Liver (tissue), 9 donors: Measurements from ENCODE around the gene RALGAPA2. TPM values are rescaled to one million over a fixed set of nuclear protein-coding genes. Genes with fewer than 3 reads are reported as not detected.

Source experiments
- DNase-seq: peaks from one replicate; pipeline ENCODE4 v3.0.0-alpha.2; 2017; ENCODE audit warnings: low spot score
- H3K27ac ChIP-seq, 2 donors: one replicate each; pipeline ENCODE4 v1.7.0; 2013; ENCODE audit warnings: inconsistent platforms in 2 of 2, low read length in 2 of 2, control low read depth in 1 of 2, low read depth in 1 of 2, mild to moderate bottlenecking in 1 of 2
- H3K27me3 ChIP-seq, 4 donors: one replicate each; pipeline versions ENCODE4 v1.6.1 to v1.7.0; 2013; ENCODE audit warnings: low read length in 3 of 4, inconsistent platforms in 1 of 4, mild to moderate bottlenecking in 1 of 4, moderate library complexity in 1 of 4; ENCODE audit not compliant: control insufficient read depth in 4 of 4, insufficient read depth in 4 of 4
- H3K36me3 ChIP-seq, 4 donors: one replicate each; pipeline versions ENCODE4 v1.6.1 to v1.7.0; 2013; ENCODE audit warnings: low read length in 3 of 4, mild to moderate bottlenecking in 3 of 4, low read depth in 1 of 4, moderate library complexity in 1 of 4; ENCODE audit not compliant: control insufficient read depth in 4 of 4, insufficient read depth in 3 of 4
- H3K4me1 ChIP-seq, 4 donors: one replicate each; pipeline versions ENCODE4 v1.6.1 to v1.7.0; 2013; ENCODE audit warnings: low read length in 3 of 4, mild to moderate bottlenecking in 3 of 4, moderate library complexity in 1 of 4; ENCODE audit not compliant: control insufficient read depth in 4 of 4, insufficient read depth in 4 of 4
- H3K4me3 ChIP-seq, 3 donors: one replicate each; pipeline versions ENCODE4 v1.6.1 to v1.7.0; 2013; ENCODE audit warnings: low read length in 3 of 3, control low read depth in 1 of 3, low read depth in 1 of 3, mild to moderate bottlenecking in 1 of 3
- H3K9ac ChIP-seq, 2 donors: one replicate each; pipeline ENCODE4 v1.7.0; 2013; ENCODE audit warnings: low read length in 2 of 2, mild to moderate bottlenecking in 2 of 2, moderate library complexity in 2 of 2, control low read depth in 1 of 2, low read depth in 1 of 2
- H3K9me3 ChIP-seq, 4 donors: one replicate each; pipeline versions ENCODE4 v1.6.1 to v1.7.0; 2013; ENCODE audit warnings: low read length in 3 of 4; ENCODE audit not compliant: control insufficient read depth in 4 of 4
- ATF3 ChIP-seq: IDR thresholded peaks from 2 replicates; pipeline ENCODE4 v1.6.1; 2016; ENCODE audit warnings: antibody characterized with exemption
- CTCF ChIP-seq: fragments of 150-350 bp; IDR thresholded peaks from 2 replicates; pipeline ENCODE4 v1.5.1; 2017; ENCODE audit warnings: improper control_type of control experiment, low read depth, low read length; ENCODE audit not compliant: missing input control
- EGR1 ChIP-seq, 2 donors: IDR thresholded peaks; 2 replicates each; pipeline ENCODE4 v1.6.1; 2016 to 2018; ENCODE audit warnings: antibody characterized with exemption in 2 of 2, low read depth in 2 of 2
- FOXA1 ChIP-seq: IDR thresholded peaks from 2 replicates; pipeline ENCODE4 v1.6.1; 2016; ENCODE audit warnings: antibody characterized with exemption
- FOXA2 ChIP-seq: IDR thresholded peaks from 2 replicates; pipeline ENCODE4 v1.6.1; 2016; ENCODE audit warnings: antibody characterized with exemption
- GABPA ChIP-seq, 2 donors: IDR thresholded peaks in 1 of 2; conservative IDR thresholded peaks in 1 of 2; 2 replicates each; pipeline ENCODE4 v1.6.1; 2016; ENCODE audit warnings: antibody characterized with exemption in 2 of 2, mild to moderate bottlenecking in 1 of 2, moderate library complexity in 1 of 2
- HNF4A ChIP-seq, 2 donors: conservative IDR thresholded peaks; 2 replicates each; pipeline ENCODE4 v1.6.1; 2016; ENCODE audit warnings: antibody characterized with exemption in 2 of 2, mild to moderate bottlenecking in 2 of 2
- HNF4G ChIP-seq: IDR thresholded peaks from 2 replicates; pipeline ENCODE4 v1.6.1; 2016; ENCODE audit warnings: antibody characterized with exemption
- JUND ChIP-seq, 2 donors: IDR thresholded peaks; 2 replicates each; pipeline ENCODE4 v1.6.1; 2016; ENCODE audit warnings: antibody characterized with exemption in 2 of 2
- MAX ChIP-seq: IDR thresholded peaks from 2 replicates; pipeline ENCODE4 v1.6.1; 2016; ENCODE audit warnings: antibody characterized with exemption
- NR2F2 ChIP-seq: IDR thresholded peaks from 2 replicates; pipeline ENCODE4 v1.6.1; 2016; ENCODE audit warnings: antibody characterized with exemption
- RAD21 ChIP-seq, 2 donors: IDR thresholded peaks; 2 replicates each; pipeline ENCODE4 v1.6.1; 2016; ENCODE audit warnings: antibody characterized with exemption in 2 of 2, mild to moderate bottlenecking in 2 of 2
- REST ChIP-seq: IDR thresholded peaks from 2 replicates; pipeline ENCODE4 v1.6.1; 2016; ENCODE audit warnings: antibody characterized with exemption, mild to moderate bottlenecking
- SP1 ChIP-seq: IDR thresholded peaks from 2 replicates; pipeline ENCODE4 v1.6.1; 2018; ENCODE audit warnings: antibody characterized with exemption, mild to moderate bottlenecking
- TAF1 ChIP-seq: conservative IDR thresholded peaks from 2 replicates; pipeline ENCODE4 v1.6.1; 2016; ENCODE audit warnings: antibody characterized with exemption, mild to moderate bottlenecking
- YY1 ChIP-seq: IDR thresholded peaks from 2 replicates; pipeline ENCODE4 v1.6.1; 2016; ENCODE audit warnings: antibody characterized with exemption, mild to moderate bottlenecking
- ZBTB33 ChIP-seq: IDR thresholded peaks from 2 replicates; pipeline ENCODE4 v1.6.1; 2016; ENCODE audit warnings: antibody characterized with exemption
- WGBS: extraction: QIAGEN DNeasy Blood & Tissue Kit; methylation state at CpG from one replicate; pipeline ENCODE4 v1.1.7; 2013; 5-methylcytosine and 5-hydroxymethylcytosine counted together
- polyA plus RNA-seq, 2 donors: library from polyadenylated mRNA; stranded (reverse) in 1 of 2; unstranded in 1 of 2; fragments of 200-250 nt in 1 of 2; fragments of >200 nt in 1 of 2; fragmentation: Nextera tagmentation in 1 of 2; extraction: Ambion mirVana in 1 of 2; gene quantifications; one replicate each; pipeline versions ENCODE4 v1.2.1 to v1.2.3, GENCODE V29; 2013 to 2015
- total RNA-seq, 2 donors: library from RNA; depleted of rRNA; stranded (reverse); fragments of >200 nt; gene quantifications; one replicate each; pipeline ENCODE4 v1.2.3, GENCODE V29; 2014
- donor health status: healthy.
- donor health status: healthy.
- donor health status: healthy.
- donor health status: healthy.
- donor health status: healthy.

The RALGAPA2 gene
- total and polyA plus RNA-seq, 4 donors: 14.8 to 89.9 (median 25.1) TPM

GRCh38 chr20:20490673-20491072 lies 221.8 kb downstream of the RALGAPA2 start (continued):
- TF ChIP-seq MAX: no peak

GRCh38 chr20:20489648-20490341 lies 222.6 kb downstream of the RALGAPA2 start:
- 94% methylated on average over 6 of the region's 6 CpGs for WGBS
- H3K4me3 ChIP-seq: no peak overlapping the region
- no peaks in the 10 kb centered on the region for H3K27me3 ChIP-seq
- no peak for DNase-seq
- H3K9ac ChIP-seq: no peak overlapping the region
- H3K4me1 ChIP-seq: peaks cover 0 to 16% (median 11%) of the 10 kb centered on the region in 4 donors
- peaks cover 8 to 36% (median 28%) of the 10 kb centered on the region in 4 donors for H3K36me3 ChIP-seq
- no peak overlapping the region for H3K27ac ChIP-seq
- TF ChIP-seq HNF4A (conservative IDR thresholded peaks at IDR 0.05) (no peak), SP1 (no peak), JUND (IDR thresholded peaks at IDR 0.05) (no peak), HNF4G (no peak), CTCF (no peak), YY1 (no peak), FOXA1 (no peak), REST (no peak), ATF3 (no peak), MAX (no peak), GABPA (IDR thresholded peaks at IDR 0.05 in 1 of 2, conservative IDR thresholded peaks at IDR 0.05 in 1 of 2) (no peak), TAF1 (no peak), RAD21 (IDR thresholded peaks at IDR 0.05) (no peak), ZBTB33 (no peak), FOXA2 (no peak), NR2F2 (no peak), EGR1 (IDR thresholded peaks at IDR 0.05; ENCODE audit: low read depth in 2 of 2) (no peak)
- H3K9me3 ChIP-seq: no peaks in the 10 kb centered on the region
